HepG2 (cell line): ENCODE results near the gene PODN. TPM values are rescaled to one million over a fixed set of nuclear protein-coding genes. Genes with fewer than 3 reads are reported as not detected.

Experiments used
- ELK4 ChIP-seq: sonication (generic); formaldehyde crosslinking; IDR thresholded peaks from 2 replicates; pipeline ENCODE4 v1.9.0; 2021; ENCODE audit warnings: missing genetic modification reagents, borderline replicate concordance
- GATA4 ChIP-seq: sonication (generic); IDR thresholded peaks from 2 replicates; pipeline ENCODE4 v1.6.1; 2016; ENCODE audit warnings: antibody characterized with exemption, low read depth, borderline replicate concordance
- HES4 ChIP-seq: sonication (generic); formaldehyde crosslinking; IDR thresholded peaks from 2 replicates; pipeline ENCODE4 v1.9.0; 2021; ENCODE audit warnings: mild to moderate bottlenecking, missing genetic modification reagents, borderline replicate concordance
- HOXA5 ChIP-seq: sonication (generic); formaldehyde crosslinking; IDR thresholded peaks from 2 replicates; pipeline ENCODE4 v1.4.0; 2020; ENCODE audit warnings: missing genetic modification reagents
- NKX3-1 ChIP-seq: sonication (generic); formaldehyde crosslinking; IDR thresholded peaks from 2 replicates; pipeline ENCODE4 v1.5.0; 2020; ENCODE audit warnings: missing genetic modification reagents
- PHB2 ChIP-seq: fragments of 450-650 bp; IDR thresholded peaks from 2 replicates; pipeline ENCODE4 v1.6.1; 2018; ENCODE audit not compliant: partially characterized antibody
- REPIN1 ChIP-seq: sonication (generic); formaldehyde crosslinking; IDR thresholded peaks from 2 replicates; pipeline ENCODE4 v1.8.0; 2022; ENCODE audit warnings: missing genetic modification reagents, low read depth, mild to moderate bottlenecking, borderline replicate concordance
- THYN1 ChIP-seq: sonication (generic); formaldehyde crosslinking; IDR thresholded peaks from 2 replicates; pipeline ENCODE4 v1.8.1; 2023; ENCODE audit warnings: low read depth, mild to moderate bottlenecking, moderate library complexity, missing genetic modification reagents, borderline replicate concordance
- ZNF674 ChIP-seq: sonication (generic); formaldehyde crosslinking; IDR thresholded peaks from 2 replicates; pipeline ENCODE4 v1.5.0; 2020; ENCODE audit warnings: low read depth, mild to moderate bottlenecking, missing genetic modification reagents
- polyA plus RNA-seq, 8 experiments: library from polyadenylated mRNA; depleted of rRNA in 3 of 8; stranded (reverse) in 7 of 8; unstranded in 1 of 8; fragments of >200 nt; fragmentation: Illumina TruSeq in 4 of 8; extraction: Trizol in 4 of 8; gene quantifications; 2 replicates each; pipeline versions ENCODE4 v1.2.1 to v1.2.3, GENCODE V29; 2011 to 2016; ENCODE audit warnings: low read depth in 4 of 8, missing spikeins in 1 of 8, mixed read lengths in 1 of 8; ENCODE audit not compliant: insufficient read depth in 1 of 8
- total RNA-seq, 5 experiments: library from RNA; depleted of rRNA; stranded (reverse); fragments of >200 nt; fragmentation: Illumina TruSeq; extraction: Trizol; gene quantifications; 2 replicates each; pipeline ENCODE4 v1.2.3, GENCODE V29; 2016; ENCODE audit warnings: low read depth in 1 of 5
- TF ChIP-seq, protein P1 (sequence below): sonication (generic); formaldehyde crosslinking; IDR thresholded peaks from 2 replicates; pipeline ENCODE4 v1.4.0; 2020; ENCODE audit warnings: mild to moderate bottlenecking, missing genetic modification reagents, borderline replicate concordance
- TF ChIP-seq, protein P2 (sequence below): sonication (generic); formaldehyde crosslinking; IDR thresholded peaks from 2 replicates; pipeline ENCODE4 v1.4.0; 2020; ENCODE audit warnings: mild to moderate bottlenecking, missing genetic modification reagents
- TF ChIP-seq, protein P3 (sequence below): sonication (generic); formaldehyde crosslinking; IDR thresholded peaks from 2 replicates; pipeline ENCODE4 v1.4.0; 2020; ENCODE audit warnings: mild to moderate bottlenecking, missing genetic modification reagents

Gene PODN
- total and polyA plus RNA-seq, 2 of the 13 experiments (the other 11 are each of a cell fraction or from before 2014, with no cell fraction given) = 0.13 TPM; not detected in 1

- TF ChIP-seq, protein P1, sequence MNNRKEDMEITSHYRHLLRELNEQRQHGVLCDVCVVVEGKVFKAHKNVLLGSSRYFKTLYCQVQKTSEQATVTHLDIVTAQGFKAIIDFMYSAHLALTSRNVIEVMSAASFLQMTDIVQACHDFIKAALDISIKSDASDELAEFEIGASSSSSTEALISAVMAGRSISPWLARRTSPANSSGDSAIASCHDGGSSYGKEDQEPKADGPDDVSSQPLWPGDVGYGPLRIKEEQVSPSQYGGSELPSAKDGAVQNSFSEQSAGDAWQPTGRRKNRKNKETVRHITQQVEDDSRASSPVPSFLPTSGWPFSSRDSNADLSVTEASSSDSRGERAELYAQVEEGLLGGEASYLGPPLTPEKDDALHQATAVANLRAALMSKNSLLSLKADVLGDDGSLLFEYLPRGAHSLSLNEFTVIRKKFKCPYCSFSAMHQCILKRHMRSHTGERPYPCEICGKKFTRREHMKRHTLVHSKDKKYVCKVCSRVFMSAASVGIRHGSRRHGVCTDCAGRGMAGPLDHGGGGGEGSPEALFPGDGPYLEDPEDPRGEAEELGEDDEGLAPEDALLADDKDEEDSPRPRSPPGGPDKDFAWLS (CRISPR knock-in tag) = no peak
- no peak for TF ChIP-seq HES4 (CRISPR knock-in tag)
- TF ChIP-seq REPIN1 (CRISPR knock-in tag) = 0 out of 2 replicates have a peak, but pooled peaks have one; percentile 40
- TF ChIP-seq PHB2 = no peak
- TF ChIP-seq, protein P2, sequence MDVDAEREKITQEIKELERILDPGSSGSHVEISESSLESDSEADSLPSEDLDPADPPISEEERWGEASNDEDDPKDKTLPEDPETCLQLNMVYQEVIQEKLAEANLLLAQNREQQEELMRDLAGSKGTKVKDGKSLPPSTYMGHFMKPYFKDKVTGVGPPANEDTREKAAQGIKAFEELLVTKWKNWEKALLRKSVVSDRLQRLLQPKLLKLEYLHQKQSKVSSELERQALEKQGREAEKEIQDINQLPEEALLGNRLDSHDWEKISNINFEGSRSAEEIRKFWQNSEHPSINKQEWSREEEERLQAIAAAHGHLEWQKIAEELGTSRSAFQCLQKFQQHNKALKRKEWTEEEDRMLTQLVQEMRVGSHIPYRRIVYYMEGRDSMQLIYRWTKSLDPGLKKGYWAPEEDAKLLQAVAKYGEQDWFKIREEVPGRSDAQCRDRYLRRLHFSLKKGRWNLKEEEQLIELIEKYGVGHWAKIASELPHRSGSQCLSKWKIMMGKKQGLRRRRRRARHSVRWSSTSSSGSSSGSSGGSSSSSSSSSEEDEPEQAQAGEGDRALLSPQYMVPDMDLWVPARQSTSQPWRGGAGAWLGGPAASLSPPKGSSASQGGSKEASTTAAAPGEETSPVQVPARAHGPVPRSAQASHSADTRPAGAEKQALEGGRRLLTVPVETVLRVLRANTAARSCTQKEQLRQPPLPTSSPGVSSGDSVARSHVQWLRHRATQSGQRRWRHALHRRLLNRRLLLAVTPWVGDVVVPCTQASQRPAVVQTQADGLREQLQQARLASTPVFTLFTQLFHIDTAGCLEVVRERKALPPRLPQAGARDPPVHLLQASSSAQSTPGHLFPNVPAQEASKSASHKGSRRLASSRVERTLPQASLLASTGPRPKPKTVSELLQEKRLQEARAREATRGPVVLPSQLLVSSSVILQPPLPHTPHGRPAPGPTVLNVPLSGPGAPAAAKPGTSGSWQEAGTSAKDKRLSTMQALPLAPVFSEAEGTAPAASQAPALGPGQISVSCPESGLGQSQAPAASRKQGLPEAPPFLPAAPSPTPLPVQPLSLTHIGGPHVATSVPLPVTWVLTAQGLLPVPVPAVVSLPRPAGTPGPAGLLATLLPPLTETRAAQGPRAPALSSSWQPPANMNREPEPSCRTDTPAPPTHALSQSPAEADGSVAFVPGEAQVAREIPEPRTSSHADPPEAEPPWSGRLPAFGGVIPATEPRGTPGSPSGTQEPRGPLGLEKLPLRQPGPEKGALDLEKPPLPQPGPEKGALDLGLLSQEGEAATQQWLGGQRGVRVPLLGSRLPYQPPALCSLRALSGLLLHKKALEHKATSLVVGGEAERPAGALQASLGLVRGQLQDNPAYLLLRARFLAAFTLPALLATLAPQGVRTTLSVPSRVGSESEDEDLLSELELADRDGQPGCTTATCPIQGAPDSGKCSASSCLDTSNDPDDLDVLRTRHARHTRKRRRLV (CRISPR knock-in tag) = no peak
- no peak for TF ChIP-seq ELK4 (CRISPR knock-in tag)
- TF ChIP-seq THYN1 = 0 out of 2 replicates have a peak, but pooled peaks have one; percentile 62
- TF ChIP-seq ZNF674 (CRISPR knock-in tag) = no peak
- TF ChIP-seq GATA4 = no peak
- no peak for TF ChIP-seq NKX3-1 (CRISPR knock-in tag)
- TF ChIP-seq, protein P3, sequence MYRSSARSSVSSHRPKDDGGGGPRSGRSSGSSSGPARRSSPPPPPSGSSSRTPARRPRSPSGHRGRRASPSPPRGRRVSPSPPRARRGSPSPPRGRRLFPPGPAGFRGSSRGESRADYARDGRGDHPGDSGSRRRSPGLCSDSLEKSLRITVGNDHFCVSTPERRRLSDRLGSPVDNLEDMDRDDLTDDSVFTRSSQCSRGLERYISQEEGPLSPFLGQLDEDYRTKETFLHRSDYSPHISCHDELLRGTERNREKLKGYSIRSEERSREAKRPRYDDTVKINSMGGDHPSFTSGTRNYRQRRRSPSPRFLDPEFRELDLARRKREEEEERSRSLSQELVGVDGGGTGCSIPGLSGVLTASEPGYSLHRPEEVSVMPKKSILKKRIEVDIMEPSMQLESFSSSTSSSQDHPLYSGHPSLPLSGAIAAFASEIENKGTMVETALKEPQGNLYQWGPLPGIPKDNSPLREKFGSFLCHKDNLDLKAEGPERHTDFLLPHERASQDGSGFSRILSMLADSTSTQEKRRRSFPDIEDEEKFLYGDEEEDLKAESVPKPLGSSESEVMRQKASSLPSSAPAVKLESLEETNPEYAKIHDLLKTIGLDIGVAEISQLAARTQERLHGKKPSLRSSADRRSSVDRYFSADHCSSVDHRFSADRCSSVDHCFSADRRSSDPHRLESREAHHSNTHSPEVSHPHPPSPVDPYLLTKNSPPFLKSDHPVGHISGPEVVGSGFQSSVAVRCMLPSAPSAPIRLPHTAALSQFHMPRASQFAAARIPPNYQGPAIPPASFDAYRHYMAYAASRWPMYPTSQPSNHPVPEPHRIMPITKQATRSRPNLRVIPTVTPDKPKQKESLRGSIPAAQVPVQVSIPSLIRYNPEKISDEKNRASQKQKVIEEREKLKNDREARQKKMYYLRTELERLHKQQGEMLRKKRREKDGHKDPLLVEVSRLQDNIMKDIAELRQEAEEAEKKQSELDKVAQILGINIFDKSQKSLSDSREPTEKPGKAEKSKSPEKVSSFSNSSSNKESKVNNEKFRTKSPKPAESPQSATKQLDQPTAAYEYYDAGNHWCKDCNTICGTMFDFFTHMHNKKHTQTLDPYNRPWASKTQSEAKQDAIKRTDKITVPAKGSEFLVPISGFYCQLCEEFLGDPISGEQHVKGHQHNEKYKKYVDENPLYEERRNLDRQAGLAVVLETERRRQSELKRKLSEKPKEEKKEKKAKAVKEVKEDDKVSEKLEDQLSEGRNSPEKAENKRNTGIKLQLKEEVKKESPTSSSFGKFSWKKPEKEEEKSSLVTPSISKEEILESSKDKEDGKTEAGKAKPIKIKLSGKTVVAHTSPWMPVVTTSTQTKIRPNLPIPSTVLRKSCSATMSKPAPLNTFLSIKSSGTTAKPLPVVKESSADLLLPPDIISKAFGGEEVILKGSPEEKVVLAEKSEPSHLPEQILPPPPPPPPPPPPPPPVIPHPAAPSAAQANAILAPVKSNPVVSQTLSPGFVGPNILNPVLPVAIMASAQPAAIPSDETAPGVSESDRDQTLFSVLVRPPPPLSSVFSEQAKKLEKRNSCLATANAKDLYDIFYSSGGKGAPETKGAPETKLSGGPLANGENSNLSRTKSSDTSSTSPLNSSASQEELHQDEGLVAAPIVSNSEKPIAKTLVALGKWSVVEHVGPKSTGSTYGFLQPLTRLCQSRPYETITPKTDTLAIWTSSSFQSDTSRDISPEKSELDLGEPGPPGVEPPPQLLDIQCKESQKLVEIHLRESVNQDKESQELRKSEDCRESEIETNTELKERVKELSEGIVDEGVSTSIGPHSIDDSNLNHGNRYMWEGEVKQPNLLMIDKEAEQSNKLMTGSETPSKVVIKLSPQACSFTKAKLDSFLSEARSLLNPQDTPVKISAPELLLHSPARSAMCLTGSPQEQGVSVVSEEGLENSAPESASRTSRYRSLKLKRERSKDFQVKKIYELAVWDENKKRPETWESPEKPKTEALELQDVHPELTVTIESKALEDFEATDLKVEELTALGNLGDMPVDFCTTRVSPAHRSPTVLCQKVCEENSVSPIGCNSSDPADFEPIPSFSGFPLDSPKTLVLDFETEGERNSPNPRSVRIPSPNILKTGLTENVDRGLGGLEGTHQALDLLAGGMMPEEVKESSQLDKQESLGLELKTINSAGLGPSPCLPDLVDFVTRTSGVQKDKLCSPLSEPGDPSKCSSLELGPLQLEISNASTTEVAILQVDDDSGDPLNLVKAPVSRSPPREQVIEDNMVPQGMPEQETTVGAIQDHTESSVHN (CRISPR knock-in tag) = no peak
- TF ChIP-seq HOXA5 (CRISPR knock-in tag) = no peak
Observed at GRCh38 chr1:53014791-53015507, 47.1 kb upstream of the PODN start (continued).
